ENCODE data around the gene CIITA. TPM values are rescaled to one million over a fixed set of nuclear protein-coding genes. Genes with fewer than 3 reads are reported as not detected.

The CIITA gene
- total RNA-seq, 2 experiments from 2014 or later = 2.4 to 3.0 TPM

DNA sequence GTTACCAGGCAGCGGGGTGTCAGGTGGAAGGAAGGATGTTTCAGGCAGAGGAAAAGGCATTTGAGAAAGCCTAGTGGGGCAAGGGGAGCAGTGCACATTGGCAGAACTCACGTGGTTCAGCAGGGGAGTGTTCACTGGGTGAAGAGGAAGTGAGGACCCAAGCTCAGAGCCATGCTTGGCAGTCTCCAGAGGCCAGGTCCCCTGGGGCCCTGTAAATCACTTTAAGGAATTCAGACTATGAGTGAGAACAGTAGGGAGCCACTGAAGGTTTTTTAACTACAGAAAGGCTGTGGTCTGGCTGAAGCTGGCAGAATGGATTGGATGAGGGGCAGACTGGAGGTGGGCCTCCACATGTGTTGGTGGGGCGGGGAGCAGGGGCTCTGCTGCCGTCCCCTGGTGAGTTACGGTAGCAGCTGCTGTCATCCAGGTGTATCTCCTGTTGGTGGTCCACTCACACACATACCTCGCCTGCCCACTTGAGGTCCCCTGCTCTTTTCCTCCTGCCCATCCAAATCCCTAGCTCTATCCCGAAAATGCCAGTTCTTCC lies 72.5 kb downstream of the CIITA start:
- Histone ChIP-seq H3K27me3 (ENCODE audit: control insufficient read depth in 1 of 2, insufficient read depth in 2 of 2, low read length in 2 of 2) (no peaks in the 10 kb centered on the region), H3K4me3 (ENCODE audit: low read length) (no peak overlapping the region), H3K27ac (ENCODE audit: low read depth in 1 of 2, low read length in 2 of 2) (no peak overlapping the region), H3K9me3 (ENCODE audit: control insufficient read depth in 1 of 2, insufficient read depth in 1 of 2, low read length in 2 of 2) (no peaks in the 10 kb centered on the region), H3K36me3 (ENCODE audit: insufficient read depth, low read length) (peaks cover 3% of the 10 kb centered on the region), H3K4me1 (ENCODE audit: insufficient read depth, low read length) (peaks cover 52% of the 10 kb centered on the region)
- Mint-ChIP-seq H3K36me3 (ENCODE audit: low read depth) (peaks cover under 1% of the 10 kb centered on the region), H3K27me3 (no peaks in the 10 kb centered on the region), H3K4me3 (peak overlapping the region; percentile 61), H3K9me3 (no peaks in the 10 kb centered on the region), H3K4me1 (ENCODE audit: low read depth) (peaks cover 66% of the 10 kb centered on the region), H3K27ac (peak overlapping the region; percentile 38)
- intact Hi-C loops (cut with DNase I, micrococcal nuclease) = loop anchor here in 1 of 2 experiments (10.0 kb wide), 2 partner anchors 205 to 1135 kb away; partner anchors contain the start of gene NUBP1
- TF ChIP-seq, protein P1, sequence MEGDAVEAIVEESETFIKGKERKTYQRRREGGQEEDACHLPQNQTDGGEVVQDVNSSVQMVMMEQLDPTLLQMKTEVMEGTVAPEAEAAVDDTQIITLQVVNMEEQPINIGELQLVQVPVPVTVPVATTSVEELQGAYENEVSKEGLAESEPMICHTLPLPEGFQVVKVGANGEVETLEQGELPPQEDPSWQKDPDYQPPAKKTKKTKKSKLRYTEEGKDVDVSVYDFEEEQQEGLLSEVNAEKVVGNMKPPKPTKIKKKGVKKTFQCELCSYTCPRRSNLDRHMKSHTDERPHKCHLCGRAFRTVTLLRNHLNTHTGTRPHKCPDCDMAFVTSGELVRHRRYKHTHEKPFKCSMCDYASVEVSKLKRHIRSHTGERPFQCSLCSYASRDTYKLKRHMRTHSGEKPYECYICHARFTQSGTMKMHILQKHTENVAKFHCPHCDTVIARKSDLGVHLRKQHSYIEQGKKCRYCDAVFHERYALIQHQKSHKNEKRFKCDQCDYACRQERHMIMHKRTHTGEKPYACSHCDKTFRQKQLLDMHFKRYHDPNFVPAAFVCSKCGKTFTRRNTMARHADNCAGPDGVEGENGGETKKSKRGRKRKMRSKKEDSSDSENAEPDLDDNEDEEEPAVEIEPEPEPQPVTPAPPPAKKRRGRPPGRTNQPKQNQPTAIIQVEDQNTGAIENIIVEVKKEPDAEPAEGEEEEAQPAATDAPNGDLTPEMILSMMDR (IDR thresholded peaks at IDR 0.05) = no peak
- POLR2A ChIA-PET = interaction anchor here (1.1 to 4.3 kb wide), 3 partner anchors 9 to 848 kb away, joined by 3 to 19 read pairs (median 4); partner anchors contain the start of genes SOCS1 and ZC3H7A
- CTCF ChIA-PET = interaction anchor here (1.1 to 2.3 kb wide), 4 partner anchors 15 to 307 kb away, joined by 3 to 6 read pairs (median 4); partner anchors contain the start of gene SOCS1
- ATAC-seq (ENCODE audit: poor library complexity) (peak; percentile 87), DNase-seq (peak in 12 of 14 experiments; percentile 21 to 75 (median 44))

DNA sequence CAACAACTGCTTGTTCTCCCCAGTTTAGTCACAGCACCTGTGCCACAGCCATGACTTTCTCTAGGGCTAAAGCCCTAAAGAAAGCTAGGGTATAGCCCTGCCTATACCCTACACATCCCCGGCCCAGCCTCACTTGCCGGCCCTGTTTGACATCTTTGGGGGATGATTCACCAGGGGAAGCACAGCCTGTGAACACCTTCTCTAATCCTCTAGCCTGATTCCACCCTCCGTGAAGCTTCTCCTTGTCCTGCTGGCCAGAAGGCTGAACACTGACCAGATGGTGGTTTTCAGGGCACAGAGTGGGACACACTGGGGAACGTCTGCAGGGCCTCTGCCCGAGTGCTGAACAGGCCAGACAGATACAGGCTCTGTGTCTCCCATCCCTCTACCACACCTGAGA lies 73.4 kb downstream of the CIITA start:
- Histone ChIP-seq H3K9me3 (ENCODE audit: control insufficient read depth in 1 of 2, insufficient read depth in 1 of 2, low read length in 2 of 2) (no peaks in the 10 kb centered on the region), H3K4me3 (ENCODE audit: low read length) (no peak overlapping the region), H3K4me1 (ENCODE audit: insufficient read depth, low read length) (peaks cover 48% of the 10 kb centered on the region), H3K36me3 (ENCODE audit: insufficient read depth, low read length) (peaks cover 3% of the 10 kb centered on the region), H3K27me3 (ENCODE audit: control insufficient read depth in 1 of 2, insufficient read depth in 2 of 2, low read length in 2 of 2) (no peaks in the 10 kb centered on the region), H3K27ac (ENCODE audit: low read depth in 1 of 2, low read length in 2 of 2) (no peak overlapping the region)
- ChIA-PET POLR2A (interaction anchor here (4.3 kb wide), 1 partner anchor 305 kb away, joined by 19 read pairs; the partner anchor contains the start of gene SOCS1), CTCF (interaction anchor here (1.3 kb wide), 1 partner anchor 14 kb away, joined by 3 read pairs; no protein-coding TSS in a partner anchor)
- Mint-ChIP-seq H3K9me3 (no peaks in the 10 kb centered on the region), H3K36me3 (ENCODE audit: low read depth) (no peaks in the 10 kb centered on the region), H3K27me3 (no peaks in the 10 kb centered on the region), H3K27ac (no peak overlapping the region), H3K4me1 (ENCODE audit: low read depth) (peaks cover 69% of the 10 kb centered on the region), H3K4me3 (no peak overlapping the region)
- TF ChIP-seq, protein P1 (IDR thresholded peaks at IDR 0.05) = no peak
- intact Hi-C loops (cut with DNase I, micrococcal nuclease) = loop anchor here in 1 of 2 experiments (5.0 kb wide), 1 partner anchor 1117 kb away; no protein-coding TSS in a partner anchor
- DNase-seq (no peak), ATAC-seq (ENCODE audit: poor library complexity) (no peak)

DNA sequence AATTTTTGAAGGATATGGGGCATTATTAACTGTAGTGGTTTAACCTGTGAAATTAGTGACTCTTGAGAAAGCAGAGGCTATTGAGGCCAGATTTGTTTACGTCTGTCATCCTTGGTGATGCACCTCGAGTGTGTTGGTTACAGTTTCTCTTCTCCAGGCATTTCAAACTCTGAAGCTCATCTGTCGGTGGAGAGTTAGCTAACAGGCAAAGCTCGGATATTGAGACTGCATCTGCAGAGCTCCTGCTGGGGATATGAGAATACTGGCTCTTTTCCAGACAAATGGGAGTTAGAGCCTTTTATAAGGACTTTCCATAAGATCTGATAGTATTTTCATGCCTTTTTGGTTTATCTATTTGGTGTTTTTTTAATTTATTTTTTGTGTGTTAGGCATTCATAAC lies 74.0 kb downstream of the CIITA start:
- DNase-seq (no peak), ATAC-seq (ENCODE audit: poor library complexity) (no peak)
- CTCF ChIA-PET = interaction anchor here (1.0 kb wide), 1 partner anchor 305 kb away, joined by 4 read pairs; the partner anchor contains the start of gene SOCS1
- intact Hi-C loops (cut with DNase I, micrococcal nuclease) = loop anchor here in 1 of 2 experiments (5.0 kb wide), 1 partner anchor 1116 kb away; no protein-coding TSS in a partner anchor
- H3K27ac Mint-ChIP-seq = no peak overlapping the region
- no peaks in the 10 kb centered on the region for H3K36me3 Mint-ChIP-seq (ENCODE audit: low read depth)
- TF ChIP-seq, protein P1 (IDR thresholded peaks at IDR 0.05) = no peak
- H3K4me1 Mint-ChIP-seq (ENCODE audit: low read depth) = peaks cover 68% of the 10 kb centered on the region
- no peaks in the 10 kb centered on the region for H3K9me3 ChIP-seq (ENCODE audit: control insufficient read depth in 1 of 2, insufficient read depth in 1 of 2, low read length in 2 of 2)
- H3K27ac ChIP-seq (ENCODE audit: low read depth in 1 of 2, low read length in 2 of 2) = no peak overlapping the region
- peaks cover 42% of the 10 kb centered on the region for H3K4me1 ChIP-seq (ENCODE audit: insufficient read depth, low read length)
- H3K9me3 Mint-ChIP-seq = no peaks in the 10 kb centered on the region
- H3K36me3 ChIP-seq (ENCODE audit: insufficient read depth, low read length) = peaks cover 3% of the 10 kb centered on the region
- H3K27me3 Mint-ChIP-seq = no peaks in the 10 kb centered on the region
- H3K4me3 Mint-ChIP-seq = no peak overlapping the region
- POLR2A ChIA-PET = no interaction called here
- no peak overlapping the region for H3K4me3 ChIP-seq (ENCODE audit: low read length)
- H3K27me3 ChIP-seq (ENCODE audit: control insufficient read depth in 1 of 2, insufficient read depth in 2 of 2, low read length in 2 of 2) = no peaks in the 10 kb centered on the region
